NCI-H2196 (cell line): ENCODE data around the gene CCDC154.
A peak's percentile ranks its signal among the peaks of the same experiment; 100 is the strongest.
"Not testable (repeated sequence)": the region's sequence is repeated elsewhere in the genome, so short reads cannot be mapped to it uniquely, and the experiment has no call there.

Experiments
- DNase-seq: peaks from one replicate; lab custom pipeline; 2025; ENCODE audit not compliant: unreplicated experiment; lab: John Stamatoyannopoulos, UW

The CCDC154 gene

DNA sequence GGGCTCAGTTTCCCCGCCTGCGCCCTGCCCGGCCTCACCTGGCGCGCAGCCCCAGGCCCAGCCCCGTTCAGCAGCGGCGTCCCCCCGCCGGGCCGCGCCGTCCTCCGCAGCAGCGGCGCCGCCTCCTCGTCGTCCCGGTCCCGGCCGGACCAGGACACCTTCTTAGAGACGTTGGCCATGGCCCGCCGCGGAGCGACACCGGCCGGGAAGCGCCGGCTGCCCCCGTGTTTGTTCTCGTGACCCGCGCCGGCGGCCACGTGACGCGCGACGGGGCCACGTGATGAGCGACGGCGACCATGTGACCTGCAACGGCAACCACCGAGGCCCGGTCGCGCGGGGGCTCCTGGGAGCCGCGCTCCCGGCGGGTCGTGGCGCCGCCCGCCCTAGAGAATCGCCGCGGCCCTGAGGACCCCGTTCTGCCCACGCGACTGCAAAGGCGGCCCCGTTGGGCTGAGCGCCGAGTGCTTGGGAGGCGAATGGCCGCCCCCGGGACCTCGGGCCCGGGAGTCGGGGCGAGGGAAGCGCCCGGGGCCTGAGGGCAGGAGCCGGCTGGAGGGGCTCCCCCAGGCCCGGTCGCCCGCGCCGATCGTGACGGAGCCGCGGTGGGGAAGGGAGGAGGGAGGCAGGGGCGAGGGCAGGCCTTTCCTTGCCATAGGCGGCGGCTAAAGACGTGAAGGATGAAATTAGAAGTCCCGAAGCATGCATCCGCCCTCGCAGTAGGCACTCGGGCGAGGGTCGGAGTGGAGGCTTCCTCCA is 30.6 kb upstream of the CCDC154 start, which contains the start of gene CLCN7:
TSS of gene CLCN7 (minus strand) at position 233 of the 756 bp plus-strand sequence. CDS start at position 179, 54 bp downstream.
- DNase-seq: peak; percentile 92

DNA sequence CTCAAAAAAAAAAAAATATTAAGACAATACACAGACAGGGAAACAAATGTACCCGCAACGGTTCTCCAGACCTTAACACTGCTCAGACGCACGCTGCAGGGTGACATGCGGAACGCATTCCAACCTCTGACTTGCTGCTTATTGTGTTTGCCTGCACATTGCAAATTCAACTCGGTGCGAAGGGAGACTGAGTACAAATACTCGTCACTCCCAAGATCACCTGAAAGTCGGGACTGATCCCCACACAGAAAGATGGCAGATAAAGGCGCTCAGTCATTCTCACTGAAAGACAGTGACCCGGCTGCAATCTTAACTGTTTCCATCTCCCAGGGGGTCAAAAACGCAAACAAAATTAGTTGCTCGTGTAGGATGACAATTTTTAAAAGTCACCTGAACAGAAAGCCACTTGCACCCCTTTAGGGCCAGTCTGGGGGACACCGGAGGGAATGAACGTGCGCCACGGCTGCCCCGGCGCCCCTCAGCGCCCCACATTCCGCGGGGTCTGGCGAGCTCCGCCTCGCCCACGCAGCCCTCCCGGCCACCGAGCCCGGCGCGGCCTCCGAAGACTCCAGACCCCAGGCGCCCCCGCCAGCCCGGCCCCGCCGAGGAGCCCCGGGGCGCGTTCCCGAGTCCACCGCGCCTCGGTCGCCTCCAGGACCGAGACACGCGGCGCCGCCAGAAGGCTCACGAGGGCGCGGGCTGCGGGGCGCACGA is 29.9 kb upstream of the CCDC154 start:
- no peak for DNase-seq

DNA sequence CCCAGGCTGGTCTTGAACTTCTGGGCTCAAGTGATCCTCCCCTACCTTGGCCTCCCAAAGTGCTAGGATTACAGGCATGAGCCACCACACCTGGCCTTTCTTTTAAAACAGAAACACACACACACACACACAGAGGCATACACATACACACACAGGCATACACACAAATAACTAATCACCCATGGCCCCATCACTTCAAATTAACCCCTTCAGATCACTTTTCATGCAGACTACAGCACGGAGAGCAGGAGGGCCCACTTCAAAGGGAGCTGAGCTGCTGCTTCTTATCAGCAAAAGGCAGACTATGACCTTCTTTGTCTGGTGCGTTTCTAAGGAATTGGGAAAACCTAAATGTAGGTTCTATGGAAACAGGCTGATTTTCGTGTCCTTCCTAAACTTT is 28.6 kb upstream of the CCDC154 start:
- no peak for DNase-seq

DNA sequence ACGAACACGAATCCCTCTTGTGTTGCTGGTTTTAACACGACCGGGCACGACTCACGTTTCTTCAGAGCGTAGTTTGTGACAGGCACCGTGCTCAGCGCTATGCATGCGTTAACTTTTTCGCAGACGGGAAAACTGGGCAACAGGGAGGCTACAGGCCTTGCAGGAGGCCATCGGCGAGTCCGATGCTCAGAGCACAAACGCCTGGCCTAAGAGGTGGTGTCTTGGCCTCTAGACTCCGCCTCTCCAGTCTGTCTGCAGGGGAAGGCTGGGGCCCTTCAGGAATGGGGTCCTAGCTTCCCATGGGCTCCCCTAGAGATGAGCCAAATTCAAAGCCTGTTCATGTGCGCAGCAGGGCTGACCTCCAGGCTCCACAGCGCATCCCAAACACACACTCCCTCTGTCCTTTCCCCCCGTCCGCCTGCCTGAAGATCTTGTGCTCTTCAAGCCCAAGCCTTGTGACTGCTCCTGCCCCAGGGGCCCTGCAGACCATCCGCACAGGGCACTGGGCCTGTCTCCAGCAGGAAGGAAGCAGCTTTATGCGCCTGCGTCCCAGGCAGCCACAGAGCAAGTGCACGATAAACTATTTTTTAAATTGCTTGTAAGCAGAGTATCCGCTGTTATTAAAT is 27.3 kb upstream of the CCDC154 start:
- DNase-seq: no peak

- DNase-seq: no peak
Measured at GRCh38 chr16:1470481-1471251, 26.3 kb upstream of the CCDC154 start.

DNA sequence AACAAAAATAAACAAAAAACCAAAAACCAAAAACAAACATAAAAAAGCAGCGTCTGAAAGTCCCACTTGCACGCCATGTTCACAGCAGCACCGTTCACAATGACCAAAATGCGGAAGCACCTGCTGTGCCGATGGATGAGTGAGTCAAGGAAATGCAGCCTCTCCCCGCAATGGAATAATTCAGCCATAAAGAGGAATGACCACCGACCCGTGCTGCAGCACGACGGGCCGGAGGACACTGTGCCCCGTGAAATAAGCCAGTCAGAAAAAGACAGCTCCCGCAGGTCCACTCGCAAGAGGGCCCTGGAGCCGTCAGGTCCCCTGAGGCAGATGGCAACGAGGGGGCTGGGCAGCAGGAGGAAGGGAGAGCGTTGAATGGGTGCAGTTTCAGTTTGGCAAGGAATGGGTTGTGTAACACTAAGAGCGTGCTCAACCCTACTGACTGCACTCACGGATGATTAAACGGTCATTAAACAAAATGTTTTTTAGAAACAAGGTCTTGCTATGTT is 25.4 kb upstream of the CCDC154 start:
- no peak for DNase-seq

- not testable (repeated sequence) for DNase-seq
Measured at GRCh38 chr16:1469141-1469540, 24.8 kb upstream of the CCDC154 start.

- no peak for DNase-seq
Measured at GRCh38 chr16:1468426-1468810, 24.1 kb upstream of the CCDC154 start.

DNA sequence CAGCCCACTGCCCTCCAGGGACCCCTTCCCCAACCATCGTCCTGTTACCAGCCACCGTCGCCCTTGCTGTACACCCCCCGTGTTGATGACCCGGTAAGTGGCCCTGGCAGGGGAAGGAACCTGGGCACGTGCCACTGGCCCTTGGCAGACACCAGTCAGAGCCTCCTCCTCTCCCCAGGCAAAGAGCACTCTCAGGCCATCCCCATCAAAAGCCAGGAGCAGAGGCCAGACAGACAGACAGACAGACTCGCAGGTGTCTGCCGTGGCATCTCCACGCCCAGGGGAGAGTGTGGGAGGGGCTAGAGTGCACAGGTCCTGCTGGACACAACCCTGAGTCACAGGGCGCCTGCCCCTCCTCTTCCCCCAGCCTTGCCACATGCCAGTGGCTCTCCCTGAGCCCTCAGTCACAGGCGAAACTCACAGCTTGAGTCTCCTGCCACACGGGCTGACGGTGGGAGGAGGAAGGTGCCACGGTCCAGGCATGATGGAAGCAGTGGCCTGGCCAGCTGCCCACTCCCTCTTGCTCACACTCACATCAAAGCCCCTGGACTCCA is 22.7 kb upstream of the CCDC154 start:
- DNase-seq: no peak

DNA sequence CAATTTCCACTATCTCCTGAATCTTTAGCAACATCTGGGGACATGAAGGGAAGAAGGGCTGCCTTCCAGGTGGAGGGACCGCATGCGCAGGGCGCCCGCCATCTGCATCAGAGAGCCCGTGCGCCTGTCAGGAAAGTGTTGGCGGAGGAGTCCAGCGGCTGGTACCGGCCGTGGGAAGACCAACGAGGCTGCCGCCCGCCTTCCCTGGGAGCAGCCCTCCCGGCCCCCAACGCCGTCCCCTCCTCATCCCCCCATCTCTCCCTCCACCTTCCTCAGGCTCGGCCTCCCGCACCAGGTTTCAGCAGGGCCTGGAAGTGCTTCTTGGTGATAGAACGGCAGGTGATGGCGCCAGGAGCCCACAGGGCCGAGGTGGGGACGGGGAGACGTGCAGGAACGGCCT is 21.7 kb upstream of the CCDC154 start:
- no peak for DNase-seq

- no peak for DNase-seq
Measured at GRCh38 chr16:1465567-1465915, 21.2 kb upstream of the CCDC154 start.

DNA sequence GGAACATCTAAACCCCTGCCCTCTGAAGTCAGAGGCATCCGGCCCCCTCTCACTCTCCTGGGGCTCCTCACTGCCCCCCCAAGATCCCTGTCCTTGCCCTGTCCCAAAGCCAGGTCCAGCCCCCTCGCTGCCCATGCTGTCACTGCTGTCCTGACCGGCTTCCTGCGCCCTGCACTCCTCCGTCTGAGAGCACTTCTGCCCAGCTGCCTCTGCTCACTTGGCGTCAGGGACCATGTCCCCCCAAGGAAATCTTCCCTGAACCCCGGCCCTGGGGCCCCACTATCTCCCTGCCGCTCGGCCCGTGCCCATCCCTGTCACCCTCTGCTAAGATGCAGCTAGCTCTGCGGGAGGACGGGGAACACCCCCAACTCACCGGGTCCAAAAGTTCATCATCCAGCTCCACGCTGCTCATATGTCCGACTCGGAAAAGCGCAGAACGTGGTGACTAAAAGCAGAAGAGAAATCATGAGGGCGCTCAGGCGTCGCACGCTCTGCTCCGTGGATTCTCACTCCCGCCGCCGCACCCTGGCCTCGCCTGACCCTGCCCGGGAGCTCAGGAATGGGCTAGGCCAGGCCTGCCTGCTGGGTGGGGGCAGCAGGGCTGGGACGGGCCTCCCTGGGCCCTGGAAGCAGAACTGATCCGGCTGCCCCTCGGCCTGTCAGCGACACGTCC is 20.7 kb upstream of the CCDC154 start:
- DNase-seq: no peak

DNA sequence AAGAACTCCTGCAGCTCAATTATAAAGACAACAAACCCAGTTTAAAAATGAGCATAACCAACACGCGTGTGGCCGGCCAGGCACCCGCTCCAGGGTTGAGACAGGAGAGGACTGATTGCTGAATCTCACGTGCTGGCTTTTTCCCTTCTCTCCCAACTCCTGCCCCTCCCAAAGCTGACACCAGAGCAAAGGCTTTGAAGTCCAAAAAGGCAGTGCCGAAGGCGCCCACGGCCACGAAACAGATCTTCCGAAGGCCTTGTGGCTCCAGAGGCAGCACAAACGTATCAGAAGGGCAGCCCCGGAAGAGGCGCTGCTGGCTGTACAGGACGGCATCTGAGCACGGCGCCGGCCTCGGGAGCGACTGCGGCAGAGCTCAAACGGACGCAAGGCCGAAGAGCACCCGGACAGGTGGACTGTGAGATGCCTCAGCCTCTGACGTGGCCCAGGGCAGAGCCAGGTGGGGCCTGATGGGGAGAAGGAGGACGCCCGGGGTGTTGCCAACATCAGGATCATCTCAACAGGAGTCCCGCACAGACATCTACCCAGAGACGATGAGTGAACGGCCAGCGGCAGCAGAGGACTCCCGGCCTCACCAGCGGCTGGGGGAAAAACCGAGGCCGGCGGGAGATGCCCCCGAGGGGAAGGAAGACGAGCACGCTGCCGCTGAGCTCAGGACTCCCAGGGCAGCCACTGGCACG is 20.0 kb upstream of the CCDC154 start:
- no peak for DNase-seq

DNA sequence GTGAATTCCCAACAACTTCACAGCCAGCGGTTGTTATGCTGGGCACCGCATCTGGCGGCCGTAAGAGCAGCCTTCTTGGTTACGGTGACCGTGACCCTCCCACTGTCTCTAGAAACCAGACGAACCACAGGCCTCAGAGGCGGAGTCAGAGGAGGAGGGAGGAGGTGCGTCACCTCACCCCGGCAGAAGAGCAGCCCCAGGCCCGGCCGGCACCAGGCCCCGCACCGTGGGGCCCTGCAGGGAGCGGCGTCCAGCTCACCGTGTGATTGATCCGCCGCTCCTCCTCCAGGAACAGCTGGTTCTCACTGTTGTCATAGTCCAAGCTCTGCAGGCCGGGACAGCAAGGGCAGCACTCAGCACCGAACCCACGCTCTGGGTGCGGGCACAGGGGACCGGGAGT is 16.8 kb upstream of the CCDC154 start:
- DNase-seq: no peak

DNA sequence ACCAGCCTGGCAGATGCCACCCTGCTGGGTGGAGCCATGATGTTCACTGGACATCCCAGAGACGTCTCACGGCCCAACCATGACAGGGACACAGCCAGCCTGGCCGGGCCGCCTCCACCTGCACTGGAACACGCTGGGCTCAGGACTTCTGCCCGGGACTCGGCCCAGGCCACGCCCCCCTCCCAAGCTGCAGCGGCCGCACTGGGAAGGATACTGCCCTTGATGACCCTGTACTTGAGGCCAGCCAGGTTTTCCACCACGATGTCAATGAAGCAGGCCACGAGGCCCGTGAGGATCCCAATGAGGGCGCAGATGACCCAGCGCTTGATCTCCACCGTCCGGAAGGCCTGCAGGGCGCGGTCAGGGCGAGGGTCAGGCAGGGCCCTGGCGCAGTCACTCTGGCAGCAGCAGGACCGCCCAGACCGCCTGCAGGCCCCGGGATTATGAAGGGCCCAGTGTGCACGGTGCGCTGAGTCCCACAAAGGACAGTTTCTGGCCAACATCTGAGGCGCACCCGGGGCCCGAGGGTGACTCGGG is 16.3 kb upstream of the CCDC154 start:
- DNase-seq: no peak

DNA sequence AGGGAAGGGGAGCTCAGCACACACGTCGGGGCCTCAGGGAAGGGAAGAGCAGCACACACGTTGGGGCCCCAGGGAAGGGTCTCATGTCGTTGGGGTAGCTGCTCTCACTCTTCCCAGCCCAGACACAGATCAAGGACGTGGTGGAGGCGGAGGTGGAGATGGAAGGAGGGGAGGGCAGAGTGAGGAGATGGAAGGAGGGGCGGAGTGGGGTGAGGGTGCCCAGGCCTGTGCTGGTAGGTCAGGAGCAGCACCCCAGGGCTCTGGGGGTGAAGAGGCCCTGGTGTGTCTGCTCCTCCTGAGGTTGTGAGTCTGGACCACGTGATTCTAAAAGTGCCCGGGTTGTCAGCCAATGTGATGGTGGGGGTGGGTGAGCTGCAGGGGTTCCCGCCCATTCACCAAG is 15.6 kb upstream of the CCDC154 start:
- no peak for DNase-seq

GRCh38 chr16:1458977-1459341 is 14.6 kb upstream of the CCDC154 start:
- no peak for DNase-seq

DNA sequence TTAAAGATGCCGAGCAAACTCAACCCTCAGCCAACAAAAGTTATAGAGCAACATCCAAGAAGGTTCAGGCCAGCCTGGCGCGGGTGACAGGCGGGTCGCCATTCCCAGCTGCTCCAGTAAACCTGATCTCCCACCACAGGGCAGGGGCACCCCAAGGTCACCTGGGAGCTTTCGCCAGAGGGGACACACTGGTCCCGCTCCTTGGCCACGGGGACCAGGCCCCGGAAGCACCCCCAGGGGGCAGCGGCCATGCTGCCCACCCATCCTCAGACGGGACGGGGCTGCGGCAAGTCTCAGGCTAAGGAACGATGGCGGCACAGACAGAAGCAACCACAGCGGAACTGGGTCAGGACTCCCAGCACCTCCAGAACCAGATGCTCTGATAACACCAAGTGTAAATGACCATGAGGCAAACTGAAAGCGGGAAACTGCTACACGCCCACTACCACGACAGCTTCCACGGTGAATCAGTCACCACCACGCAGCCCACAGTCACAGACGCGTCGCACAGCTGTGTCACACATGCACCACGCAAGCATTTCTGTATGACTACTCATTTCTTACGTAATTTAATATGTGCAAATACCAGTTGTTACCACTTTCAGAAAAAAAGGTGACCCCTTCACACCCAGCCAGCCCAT is 14.1 kb upstream of the CCDC154 start:
- DNase-seq: no peak
